HEK293T (cell line): ENCODE data around the gene SNX32.

Experiments
- CTCF ChIA-PET: fragments of 350-600 bp; formaldehyde crosslinking; extraction: SDS; loops from one replicate; lab custom pipeline; 2021; ENCODE audit warnings: antibody characterized with exemption, inconsistent platforms; lab: Yijun Ruan, JAX
- POLR2A ChIA-PET: fragments of 350-600 bp; formaldehyde crosslinking; extraction: SDS; loops from one replicate; lab custom pipeline; 2020; ENCODE audit warnings: antibody characterized with exemption, inconsistent platforms; lab: Yijun Ruan, JAX
- DNase-seq: peaks from one replicate; pipeline ENCODE4 v3.0.0; 2012; ENCODE audit warnings: mixed read lengths; ENCODE audit errors: extremely low spot score
- ARNT ChIP-seq: fragments of 450-650 bp; IDR thresholded peaks from 2 replicates; pipeline ENCODE4 v1.6.1; 2017; ENCODE audit warnings: mild to moderate bottlenecking
- BHLHE40 ChIP-seq: fragments of 450-650 bp; IDR thresholded peaks from 2 replicates; pipeline ENCODE4 v1.6.1; 2016; ENCODE audit warnings: mild to moderate bottlenecking, moderate library complexity, borderline replicate concordance
- CTBP1 ChIP-seq: fragments of 450-650 bp; IDR thresholded peaks from 2 replicates; pipeline ENCODE4 v1.6.1; 2016; ENCODE audit warnings: borderline replicate concordance
- ELF4 ChIP-seq: fragments of 450-650 bp; IDR thresholded peaks from 2 replicates; pipeline ENCODE4 v1.6.1; 2017; ENCODE audit warnings: antibody characterized with exemption
- FOXA1 ChIP-seq: fragments of 450-650 bp; IDR thresholded peaks from 2 replicates; pipeline ENCODE4 v1.6.1; 2016; ENCODE audit warnings: mild to moderate bottlenecking
- FOXK2 ChIP-seq: fragments of 450-650 bp; IDR thresholded peaks from 2 replicates; pipeline ENCODE4 v1.6.1; 2016; ENCODE audit warnings: mild to moderate bottlenecking
- FOXM1 ChIP-seq: fragments of 450-650 bp; IDR thresholded peaks from 2 replicates; pipeline ENCODE4 v1.6.1; 2017; ENCODE audit warnings: mild to moderate bottlenecking, borderline replicate concordance
- HDGF ChIP-seq: fragments of 450-650 bp; IDR thresholded peaks from 2 replicates; pipeline ENCODE4 v1.6.1; 2017; ENCODE audit warnings: antibody characterized with exemption, borderline replicate concordance
- L3MBTL2 ChIP-seq: fragments of 450-650 bp; conservative IDR thresholded peaks from 2 replicates; pipeline ENCODE4 v1.6.1; 2016; ENCODE audit warnings: mild to moderate bottlenecking
- LEF1 ChIP-seq: fragments of 450-650 bp; IDR thresholded peaks from 2 replicates; pipeline ENCODE4 v1.6.1; 2017; ENCODE audit warnings: mild to moderate bottlenecking, borderline replicate concordance
- NFRKB ChIP-seq: fragments of 450-650 bp; IDR thresholded peaks from 2 replicates; pipeline ENCODE4 v1.6.1; 2016; ENCODE audit warnings: mild to moderate bottlenecking, moderate library complexity
- PKNOX1 ChIP-seq: fragments of 450-650 bp; IDR thresholded peaks from 2 replicates; pipeline ENCODE4 v1.6.1; 2016
- SP1 ChIP-seq: fragments of 450-650 bp; IDR thresholded peaks from 2 replicates; pipeline ENCODE4 v1.6.1; 2017
- SUZ12 ChIP-seq: fragments of 450-650 bp; IDR thresholded peaks from 2 replicates; pipeline ENCODE4 v1.6.1; 2016; ENCODE audit warnings: mild to moderate bottlenecking
- TARDBP ChIP-seq: fragments of 450-650 bp; IDR thresholded peaks from 2 replicates; pipeline ENCODE4 v1.6.1; 2016
- ZNF384 ChIP-seq: fragments of 450-650 bp; IDR thresholded peaks from 2 replicates; pipeline ENCODE4 v1.6.1; 2016

The SNX32 gene

GRCh38 chr11:65872586-65873317, 39.0 kb downstream of the SNX32 start, which contains the start of gene EFEMP2:
Gene EFEMP2, minus strand, starts transcription at chr11:65872800. Its CDS starts 446 bp downstream, at chr11:65872354.
- DNase-seq: no peak
- ChIA-PET CTCF (interaction anchor here (0.6 to 2.5 kb wide), 3 partner anchors 13 to 504 kb away, joined by 3 to 11 read pairs (median 5); partner anchors contain the start of genes FIBP and MUS81), POLR2A (interaction anchor here (3.8 to 17.2 kb wide), 3 partner anchors 12 to 16 kb away, joined by 20 to 289 read pairs (median 97); partner anchors contain the start of genes CCDC85B, CFL1, FIBP and MUS81)
- TF ChIP-seq ZNF384 (no peak), HDGF (no peak), NFRKB (no peak), FOXM1 (no peak), BHLHE40 (no peak), SP1 (no peak), FOXA1 (no peak), LEF1 (no peak)

DNA sequence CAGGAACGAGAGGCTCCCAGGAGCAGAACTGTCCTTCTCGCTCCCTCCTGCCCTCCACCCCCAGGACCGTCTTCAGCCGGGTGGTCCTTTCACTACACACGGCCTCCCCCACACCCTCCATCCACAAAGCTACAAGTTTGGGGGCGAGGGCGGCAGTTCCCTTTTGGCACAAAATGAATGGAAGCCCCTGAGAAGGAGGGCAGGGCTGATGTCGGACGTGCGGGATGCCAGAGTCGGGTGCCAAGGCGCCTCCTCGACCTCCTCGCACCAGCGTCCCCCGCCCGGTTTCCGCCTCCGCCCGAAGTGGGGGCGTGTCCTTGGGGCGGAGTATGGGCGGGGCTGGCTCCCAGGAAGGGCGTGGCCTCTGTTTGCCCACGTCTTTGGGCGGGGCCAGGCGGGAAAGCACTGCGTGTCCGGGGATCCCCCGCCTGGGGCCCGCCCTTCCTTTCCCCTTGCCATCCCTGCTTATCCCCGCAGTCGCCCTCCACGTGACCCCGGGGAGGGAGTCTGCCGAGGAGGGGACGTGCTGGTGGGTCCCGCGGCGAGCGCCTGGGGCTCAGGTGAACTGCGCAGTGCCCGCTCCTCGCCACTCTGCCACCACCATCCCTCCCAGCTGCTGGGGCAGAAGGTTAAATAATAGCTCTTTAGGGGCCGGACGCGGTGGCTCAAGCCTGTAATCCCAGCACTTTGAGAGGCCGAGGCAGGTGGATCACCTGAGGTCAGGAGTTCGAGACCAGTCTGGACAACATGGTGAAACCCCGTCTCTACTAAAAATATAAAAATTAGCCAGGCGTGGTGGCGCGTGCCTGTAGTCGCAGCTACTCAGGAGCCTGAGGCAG, 39.8 kb downstream of the SNX32 start:
- ChIA-PET CTCF (interaction anchor here (1.2 to 2.5 kb wide), 3 partner anchors 11 to 14 kb away, joined by 9 to 11 read pairs (median 11); partner anchors contain the start of genes FIBP and MUS81), POLR2A (interaction anchor here (1.1 to 3.8 kb wide), 4 partner anchors 11 to 17 kb away, joined by 3 to 20 read pairs (median 8); partner anchors contain the start of genes FIBP and MUS81)
- DNase-seq: peak; percentile 95
- TF ChIP-seq HDGF: peak; percentile 50; the same call in 1 of the 2 replicates
- no peak for TF ChIP-seq BHLHE40
- TF ChIP-seq ARNT: no peak
- peak; percentile 66 for TF ChIP-seq L3MBTL2
- TF ChIP-seq FOXA1: no peak
- TF ChIP-seq ELF4: no peak
- no peak for TF ChIP-seq PKNOX1
- no peak for TF ChIP-seq LEF1
- TF ChIP-seq NFRKB: no peak
- no peak for TF ChIP-seq FOXK2
- TF ChIP-seq FOXM1: no peak
- TF ChIP-seq CTBP1: no peak
- no peak for TF ChIP-seq TARDBP

DNA sequence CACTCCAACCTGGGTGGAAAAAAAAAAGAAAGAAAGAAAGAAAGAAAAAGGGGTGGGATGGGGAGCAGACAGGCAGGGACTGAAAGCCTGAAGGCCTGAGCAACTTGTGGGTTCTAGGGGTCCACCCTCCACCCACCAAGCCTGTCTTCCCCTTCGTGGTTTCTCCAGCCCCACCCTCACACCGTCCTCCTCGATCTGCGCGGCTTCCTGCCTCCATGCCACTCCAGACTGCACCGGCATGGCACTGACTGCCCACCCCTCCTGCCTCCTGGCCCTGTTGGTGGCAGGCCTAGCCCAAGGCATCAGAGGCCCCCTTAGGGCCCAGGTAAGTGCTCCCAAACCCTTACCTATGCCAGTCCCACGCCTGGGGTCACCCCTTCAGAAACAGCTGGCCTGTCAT, 45.9 kb downstream of the SNX32 start, which contains the start of gene CTSW:
CTSW (plus strand) TSS at position 221 of the 400 bp plus-strand sequence; CDS start at position 239, 18 bp downstream.
- CTCF ChIA-PET: interaction anchor here (1.0 kb wide), 1 partner anchor 20 kb away, joined by 3 read pairs; no protein-coding TSS in a partner anchor
- no peak for DNase-seq
- TF ChIP-seq ARNT (no peak), ELF4 (no peak), PKNOX1 (no peak), FOXA1 (no peak), CTBP1 (no peak), SP1 (no peak), FOXM1 (no peak), BHLHE40 (no peak), L3MBTL2 (no peak), TARDBP (no peak)
- POLR2A ChIA-PET: interaction anchor here (0.8 to 5.1 kb wide), 3 partner anchors 14 to 21 kb away, joined by 3 to 16 read pairs (median 4); partner anchors contain the start of genes CFL1 and MUS81

- no peak for DNase-seq
- TF ChIP-seq NFRKB (no peak), L3MBTL2 (no peak), FOXK2 (no peak), PKNOX1 (no peak), FOXM1 (no peak), SUZ12 (no peak), FOXA1 (no peak), ELF4 (no peak), LEF1 (no peak), SP1 (no peak), BHLHE40 (no peak), CTBP1 (no peak)
- CTCF ChIA-PET: no interaction called here
- POLR2A ChIA-PET: interaction anchor here (0.8 to 5.1 kb wide), 4 partner anchors 9 to 20 kb away, joined by 3 to 16 read pairs (median 6); partner anchors contain the start of gene MUS81
These were observed 46.3 kb downstream of the SNX32 start for GRCh38 chr11:65880027-65880426.

DNA sequence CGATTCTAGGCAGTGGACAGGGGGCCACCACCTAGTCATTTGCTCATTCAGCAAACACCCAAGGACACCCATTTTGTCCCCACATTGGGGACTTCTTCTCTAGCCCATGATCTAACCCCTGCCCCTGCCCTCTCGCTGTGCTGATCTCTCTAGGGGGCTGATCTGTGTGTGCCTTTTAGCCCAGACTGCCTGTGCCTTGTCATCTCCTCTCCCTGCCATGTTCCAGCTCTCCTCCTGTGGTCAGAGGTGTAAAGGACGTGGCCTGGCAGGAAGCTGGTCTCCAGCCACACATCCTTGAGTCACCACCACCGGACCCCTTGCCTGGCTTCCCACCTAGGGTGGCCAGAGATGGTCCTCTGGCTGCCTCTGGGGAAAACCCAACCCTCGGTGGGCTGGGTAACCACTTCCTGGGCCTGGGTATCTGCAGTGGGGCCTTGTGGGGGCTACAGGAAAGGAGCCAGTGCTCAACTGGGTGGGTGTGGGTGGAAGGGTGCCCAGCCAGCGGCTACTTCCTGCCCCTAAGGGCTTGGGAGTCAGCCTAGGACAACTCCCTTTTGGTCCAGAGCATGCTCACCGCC, 47.2 kb downstream of the SNX32 start:
- TF ChIP-seq NFRKB (no peak), CTBP1 (no peak), L3MBTL2 (no peak), SUZ12 (no peak), SP1 (no peak), FOXM1 (no peak), BHLHE40 (no peak), ELF4 (no peak)
- POLR2A ChIA-PET: interaction anchor here (1.0 to 5.1 kb wide), 4 partner anchors 8 to 21 kb away, joined by 3 to 16 read pairs (median 6); partner anchors contain the start of gene MUS81
- CTCF ChIA-PET: no interaction called here
- DNase-seq: no peak
